Measurements from ENCODE around the gene GYS2. TPM values are rescaled to one million over a fixed set of nuclear protein-coding genes. Genes with fewer than 3 reads are reported as not detected.

Gene GYS2
- total RNA-seq, 4 donors from 2014 or later: not detected

DNA sequence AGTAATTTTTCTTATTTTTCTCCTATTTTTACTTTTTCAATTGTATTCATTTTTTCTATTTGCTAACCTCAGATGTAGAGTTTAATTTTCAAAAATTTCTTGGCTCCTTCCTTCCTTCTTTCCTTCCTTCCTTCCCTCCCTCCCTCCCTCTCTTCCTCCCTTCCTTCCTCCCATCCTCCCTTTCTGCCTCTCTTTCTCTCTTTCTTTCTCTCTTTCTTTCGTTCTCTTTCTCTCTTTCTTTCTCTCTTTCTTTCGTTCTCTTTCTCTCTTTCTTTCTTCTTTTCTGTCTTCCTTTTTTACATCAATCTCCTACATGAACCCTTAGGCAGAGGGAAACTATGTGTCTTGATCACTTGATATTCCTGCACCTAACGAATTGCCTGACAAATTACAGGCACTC is 12.4 kb upstream of the GYS2 start:
- no peak for TF ChIP-seq POLR2A (IDR thresholded peaks at IDR 0.05)
- TF ChIP-seq, protein P1, sequence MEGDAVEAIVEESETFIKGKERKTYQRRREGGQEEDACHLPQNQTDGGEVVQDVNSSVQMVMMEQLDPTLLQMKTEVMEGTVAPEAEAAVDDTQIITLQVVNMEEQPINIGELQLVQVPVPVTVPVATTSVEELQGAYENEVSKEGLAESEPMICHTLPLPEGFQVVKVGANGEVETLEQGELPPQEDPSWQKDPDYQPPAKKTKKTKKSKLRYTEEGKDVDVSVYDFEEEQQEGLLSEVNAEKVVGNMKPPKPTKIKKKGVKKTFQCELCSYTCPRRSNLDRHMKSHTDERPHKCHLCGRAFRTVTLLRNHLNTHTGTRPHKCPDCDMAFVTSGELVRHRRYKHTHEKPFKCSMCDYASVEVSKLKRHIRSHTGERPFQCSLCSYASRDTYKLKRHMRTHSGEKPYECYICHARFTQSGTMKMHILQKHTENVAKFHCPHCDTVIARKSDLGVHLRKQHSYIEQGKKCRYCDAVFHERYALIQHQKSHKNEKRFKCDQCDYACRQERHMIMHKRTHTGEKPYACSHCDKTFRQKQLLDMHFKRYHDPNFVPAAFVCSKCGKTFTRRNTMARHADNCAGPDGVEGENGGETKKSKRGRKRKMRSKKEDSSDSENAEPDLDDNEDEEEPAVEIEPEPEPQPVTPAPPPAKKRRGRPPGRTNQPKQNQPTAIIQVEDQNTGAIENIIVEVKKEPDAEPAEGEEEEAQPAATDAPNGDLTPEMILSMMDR (IDR thresholded peaks at IDR 0.05): no peak
- DNase-seq: no peak
- Histone ChIP-seq H3K27ac (no peak overlapping the region), H3K4me1 (no peaks in the 10 kb centered on the region), H3K4me3 (replicated peaks in 1 of 3) (no peak overlapping the region), H3K36me3 (no peaks in the 10 kb centered on the region), H3K27me3 (no peaks in the 10 kb centered on the region), H3K9me3 (no peaks in the 10 kb centered on the region)
- intact Hi-C loops (cut with DNase I): no loop called here
- WGBS, 2 donors: 87 to 90% methylated on average over 3 of the region's 3 CpGs

DNA sequence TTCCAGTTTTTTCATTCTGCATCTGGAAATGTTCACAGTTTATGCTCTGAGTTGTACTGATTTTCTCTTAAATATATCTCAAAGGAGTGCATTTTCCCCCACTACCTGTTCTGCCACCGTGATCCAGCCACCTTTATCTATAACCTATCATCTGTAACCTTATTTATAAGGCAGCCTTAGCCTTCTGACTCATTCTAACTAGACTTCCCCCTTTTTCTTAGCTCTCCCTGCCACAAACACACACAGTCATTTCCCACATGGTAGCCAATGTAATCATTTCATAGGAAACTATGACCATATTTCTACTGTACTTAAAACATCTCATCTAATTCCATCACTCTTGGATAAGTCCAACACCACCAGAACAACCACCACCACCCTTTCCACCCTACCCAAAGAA is 10.8 kb upstream of the GYS2 start:
- WGBS, 2 donors: 52 to 58% methylated on average over 1 of the region's 1 CpG
- no peaks in the 10 kb centered on the region for H3K36me3 ChIP-seq
- no peaks in the 10 kb centered on the region for H3K27me3 ChIP-seq
- H3K4me3 ChIP-seq (replicated peaks in 1 of 3): no peak overlapping the region
- DNase-seq: no peak
- no peak overlapping the region for H3K27ac ChIP-seq
- no peaks in the 10 kb centered on the region for H3K9me3 ChIP-seq
- intact Hi-C loops (cut with DNase I): no loop called here
- no peaks in the 10 kb centered on the region for H3K4me1 ChIP-seq
- no peak for TF ChIP-seq POLR2A (IDR thresholded peaks at IDR 0.05)
- TF ChIP-seq, protein P1 (IDR thresholded peaks at IDR 0.05): no peak

DNA sequence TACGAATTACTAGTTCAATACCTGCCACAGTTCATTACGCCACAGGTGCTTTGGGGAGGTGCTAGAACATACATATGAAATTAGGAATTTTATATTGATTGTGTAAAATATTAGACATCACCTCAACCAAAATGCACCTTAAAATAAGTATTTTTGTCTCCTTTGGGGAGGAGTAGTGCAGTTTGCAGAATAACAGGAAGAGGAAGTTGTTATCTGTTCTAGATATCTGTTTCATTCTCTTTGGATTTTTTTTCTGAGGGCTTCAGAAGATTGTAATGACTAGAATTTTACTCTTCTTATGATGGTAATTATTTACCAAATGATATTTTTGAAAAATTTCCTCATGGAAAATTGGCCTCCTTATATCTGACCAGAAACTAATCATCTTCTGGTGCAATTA is 9.9 kb upstream of the GYS2 start:
- Histone ChIP-seq H3K4me3 (replicated peaks in 1 of 3) (no peak overlapping the region), H3K9me3 (no peaks in the 10 kb centered on the region), H3K36me3 (no peaks in the 10 kb centered on the region), H3K27me3 (no peaks in the 10 kb centered on the region), H3K27ac (no peak overlapping the region), H3K4me1 (no peaks in the 10 kb centered on the region)
- 86 to 95% methylated on average over 2 of the region's 2 CpGs for WGBS, 2 donors
- intact Hi-C loops (cut with DNase I): loop anchor here (5.0 kb wide), 1 partner anchor 63 kb away; no protein-coding TSS in a partner anchor
- DNase-seq: no peak
- TF ChIP-seq, protein P1 (IDR thresholded peaks at IDR 0.05): no peak
- no peak for TF ChIP-seq POLR2A (IDR thresholded peaks at IDR 0.05)

DNA sequence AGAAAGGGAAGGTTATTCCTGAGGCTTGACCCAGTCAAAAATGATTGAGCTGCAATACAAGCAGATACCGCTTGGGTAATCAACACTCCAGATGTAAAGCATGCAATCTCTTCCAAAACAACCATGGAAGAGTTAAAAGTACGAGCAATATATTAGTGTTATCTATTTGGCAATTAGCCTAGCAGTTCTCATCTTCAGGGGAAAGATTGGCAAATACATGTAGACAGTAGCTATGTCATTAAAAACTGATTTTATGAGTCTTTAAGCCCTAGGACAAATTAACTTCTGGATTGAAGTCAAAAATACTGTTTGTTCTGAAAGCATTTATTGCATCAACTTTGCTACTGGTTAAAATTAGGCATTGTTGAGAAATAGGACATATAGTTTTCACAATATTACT is 9.3 kb upstream of the GYS2 start:
- no peak for DNase-seq
- no peak overlapping the region for H3K4me3 ChIP-seq (replicated peaks in 1 of 3)
- 48 to 60% methylated on average over 2 of the region's 2 CpGs for WGBS, 2 donors
- intact Hi-C loops (cut with DNase I): loop anchor here (5.0 kb wide), 1 partner anchor 63 kb away; no protein-coding TSS in a partner anchor
- no peak overlapping the region for H3K27ac ChIP-seq
- TF ChIP-seq POLR2A (IDR thresholded peaks at IDR 0.05): no peak
- TF ChIP-seq, protein P1 (IDR thresholded peaks at IDR 0.05): no peak
- H3K27me3 ChIP-seq: no peaks in the 10 kb centered on the region
- no peaks in the 10 kb centered on the region for H3K36me3 ChIP-seq
- no peaks in the 10 kb centered on the region for H3K4me1 ChIP-seq
- H3K9me3 ChIP-seq: no peaks in the 10 kb centered on the region

DNA sequence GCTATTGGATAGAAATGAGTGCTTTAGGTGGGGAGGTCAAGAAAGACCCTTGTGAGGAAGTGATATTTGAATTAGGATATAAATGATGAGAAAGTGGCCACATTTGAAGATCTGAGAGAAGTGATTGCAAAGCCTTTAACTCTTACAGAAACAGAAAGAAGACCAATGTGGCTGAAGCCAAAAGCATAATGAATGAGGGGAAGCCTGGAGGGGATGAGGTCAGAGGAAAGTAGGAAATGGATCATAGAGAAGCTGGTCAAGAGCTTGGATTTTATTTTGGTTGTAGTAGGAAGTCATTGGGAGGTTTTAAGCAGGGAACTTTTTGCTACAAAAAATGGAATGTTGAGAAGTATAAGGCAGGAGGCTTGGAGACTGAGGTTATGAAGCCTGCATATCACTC is 3.5 kb upstream of the GYS2 start:
- Histone ChIP-seq H3K27ac (no peak overlapping the region), H3K36me3 (no peaks in the 10 kb centered on the region), H3K4me1 (no peaks in the 10 kb centered on the region), H3K27me3 (no peaks in the 10 kb centered on the region), H3K9me3 (no peaks in the 10 kb centered on the region), H3K4me3 (replicated peaks in 1 of 3) (no peak overlapping the region)
- intact Hi-C loops (cut with DNase I): no loop called here
- TF ChIP-seq, protein P1 (IDR thresholded peaks at IDR 0.05): no peak
- TF ChIP-seq POLR2A (IDR thresholded peaks at IDR 0.05): no peak
- no peak for DNase-seq

All from thyroid gland (tissue), 4 donors.